OCI-LY1 (cell line): ENCODE data around the gene UNC5A.

Experiments
- H2AFZ ChIP-seq: fragments of 200-600 bp; sonication (generic), shearing (Covaris generic); 2 replicates; pipeline ENCODE4 v1.6.0; 2014; ENCODE audit warnings: antibody characterized with exemption, mild to moderate bottlenecking, low read length
- H3F3A ChIP-seq: fragments of 200-600 bp; sonication (generic), shearing (Covaris generic); 2 replicates; pipeline ENCODE4 v1.6.0; 2014; ENCODE audit warnings: mild to moderate bottlenecking, antibody characterized with exemption, low read length, moderate library complexity; ENCODE audit not compliant: insufficient read depth
- H3K27ac ChIP-seq: fragments of 200-600 bp; sonication (generic); 2 replicates; pipeline ENCODE4 v1.5.1; 2014; ENCODE audit warnings: low read length, mixed run types, mild to moderate bottlenecking, low read depth; ENCODE audit not compliant: poor library complexity, severe bottlenecking
- H3K27me3 ChIP-seq: fragments of 200-600 bp; sonication (generic); 2 replicates; pipeline ENCODE4 v1.6.0; 2014; ENCODE audit warnings: antibody characterized with exemption, mild to moderate bottlenecking, low read length, moderate library complexity; ENCODE audit not compliant: insufficient read depth
- H3K36me3 ChIP-seq: fragments of 200-600 bp; sonication (generic); 2 replicates; pipeline ENCODE4 v1.6.1; 2014; ENCODE audit warnings: mild to moderate bottlenecking, antibody characterized with exemption, low read length, moderate library complexity, mixed read lengths; ENCODE audit not compliant: insufficient read depth
- H3K4me1 ChIP-seq: fragments of 200-600 bp; sonication (generic); 2 replicates; pipeline ENCODE4 v1.5.1; 2014; ENCODE audit warnings: mild to moderate bottlenecking, low read length, moderate library complexity; ENCODE audit not compliant: insufficient read depth, severe bottlenecking
- H3K4me2 ChIP-seq: fragments of 200-600 bp; sonication (generic), shearing (Covaris generic); 2 replicates; pipeline ENCODE4 v1.6.1; 2014; ENCODE audit warnings: low read length
- H3K4me3 ChIP-seq: fragments of 200-600 bp; sonication (generic); 2 replicates; pipeline ENCODE4 v1.5.1; 2014; ENCODE audit warnings: low read length, low read depth, mild to moderate bottlenecking, mixed read lengths; ENCODE audit not compliant: poor library complexity, severe bottlenecking
- H3K79me2 ChIP-seq: fragments of 200-600 bp; shearing (Covaris generic); 2 replicates; pipeline ENCODE4 v1.6.1; 2016; ENCODE audit warnings: mixed run types, low read length, mixed read lengths; ENCODE audit not compliant: insufficient read depth
- H3K9ac ChIP-seq: fragments of 200-600 bp; sonication (generic), shearing (Covaris generic); 2 replicates; pipeline ENCODE4 v1.6.1; 2014; ENCODE audit warnings: mild to moderate bottlenecking, low read length, mixed read lengths
- H3K9me2 ChIP-seq: fragments of 200-600 bp; sonication (generic), shearing (Covaris generic); 2 replicates; pipeline ENCODE4 v1.6.1; 2014; ENCODE audit warnings: low read depth, mild to moderate bottlenecking, low read length, mixed read lengths
- H3K9me3 ChIP-seq: fragments of 200-600 bp; shearing (Covaris generic); 2 replicates; pipeline ENCODE4 v1.6.1; 2014; ENCODE audit warnings: low read length, mixed read lengths
- H4K20me1 ChIP-seq: fragments of 200-600 bp; sonication (generic), shearing (Covaris generic); 2 replicates; pipeline ENCODE4 v1.6.0; 2016; ENCODE audit warnings: mild to moderate bottlenecking, low read length; ENCODE audit not compliant: insufficient read depth
- EZH2 ChIP-seq: fragments of 200-600 bp; sonication (generic), shearing (Covaris generic); IDR thresholded peaks from 2 replicates; pipeline ENCODE4 v1.8.0; 2017; ENCODE audit warnings: borderline replicate concordance, mixed run types, mild to moderate bottlenecking, antibody characterized with exemption, low read length, moderate library complexity, mixed read lengths
- TF ChIP-seq, protein P1 (sequence below): fragments of 200-600 bp; sonication (generic), shearing (Covaris generic); IDR thresholded peaks from 2 replicates; pipeline ENCODE4 v1.5.1; 2017; ENCODE audit warnings: mild to moderate bottlenecking, antibody characterized with exemption, low read length, moderate library complexity, mixed read lengths

Gene UNC5A

DNA sequence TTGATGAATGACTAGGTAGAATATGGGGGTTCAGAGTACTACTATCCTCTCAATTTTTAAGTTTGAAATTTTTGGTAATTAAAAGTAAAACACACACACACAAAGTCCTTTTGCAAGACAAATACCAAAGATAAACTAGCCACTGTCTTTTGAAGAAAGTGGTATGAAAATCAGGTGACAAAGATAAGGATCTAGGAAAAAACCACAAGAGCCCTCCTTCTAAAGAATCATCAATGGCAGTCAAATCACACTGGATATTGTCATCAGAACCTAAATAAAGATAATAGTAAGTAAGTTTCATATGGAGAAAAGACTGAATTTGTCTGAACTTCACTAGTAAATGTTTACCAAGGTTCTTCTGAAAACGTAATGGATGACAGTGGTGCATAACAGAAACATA lies 119.3 kb downstream of the UNC5A start:
- TF ChIP-seq, protein P1, sequence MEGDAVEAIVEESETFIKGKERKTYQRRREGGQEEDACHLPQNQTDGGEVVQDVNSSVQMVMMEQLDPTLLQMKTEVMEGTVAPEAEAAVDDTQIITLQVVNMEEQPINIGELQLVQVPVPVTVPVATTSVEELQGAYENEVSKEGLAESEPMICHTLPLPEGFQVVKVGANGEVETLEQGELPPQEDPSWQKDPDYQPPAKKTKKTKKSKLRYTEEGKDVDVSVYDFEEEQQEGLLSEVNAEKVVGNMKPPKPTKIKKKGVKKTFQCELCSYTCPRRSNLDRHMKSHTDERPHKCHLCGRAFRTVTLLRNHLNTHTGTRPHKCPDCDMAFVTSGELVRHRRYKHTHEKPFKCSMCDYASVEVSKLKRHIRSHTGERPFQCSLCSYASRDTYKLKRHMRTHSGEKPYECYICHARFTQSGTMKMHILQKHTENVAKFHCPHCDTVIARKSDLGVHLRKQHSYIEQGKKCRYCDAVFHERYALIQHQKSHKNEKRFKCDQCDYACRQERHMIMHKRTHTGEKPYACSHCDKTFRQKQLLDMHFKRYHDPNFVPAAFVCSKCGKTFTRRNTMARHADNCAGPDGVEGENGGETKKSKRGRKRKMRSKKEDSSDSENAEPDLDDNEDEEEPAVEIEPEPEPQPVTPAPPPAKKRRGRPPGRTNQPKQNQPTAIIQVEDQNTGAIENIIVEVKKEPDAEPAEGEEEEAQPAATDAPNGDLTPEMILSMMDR = no peak
- no peak for TF ChIP-seq EZH2
- H2AFZ ChIP-seq = no peak overlapping the region
- peaks cover 12% of the 10 kb centered on the region for H3K4me1 ChIP-seq
- H3K9ac ChIP-seq = no peak overlapping the region
- no peak overlapping the region for H3K4me2 ChIP-seq
- H4K20me1 ChIP-seq = no peaks in the 10 kb centered on the region
- H3K4me3 ChIP-seq = no peak overlapping the region
- H3K27ac ChIP-seq = no peak overlapping the region
- H3K79me2 ChIP-seq = 0 out of 2 replicates have a peak, but pooled peaks cover 4% of the 10 kb centered on the region
- H3F3A ChIP-seq = no peaks in the 10 kb centered on the region
- H3K36me3 ChIP-seq = peaks cover 78% of the 10 kb centered on the region
- H3K9me2 ChIP-seq = no peaks in the 10 kb centered on the region
- no peaks in the 10 kb centered on the region for H3K27me3 ChIP-seq
- H3K9me3 ChIP-seq = no peaks in the 10 kb centered on the region
